Measurements from ENCODE around the gene EXOC4. TPM values are rescaled to one million over a fixed set of nuclear protein-coding genes. Genes with fewer than 3 reads are reported as not detected.

Gene EXOC4
- total RNA-seq, 4 donors from 2014 or later = 30.7 to 62.4 (median 40.4) TPM

- Histone ChIP-seq H3K9me3 (no peaks in the 10 kb centered on the region), H3K27me3 (no peaks in the 10 kb centered on the region), H3K36me3 (peaks cover 0 to 29% (median 0%) of the 10 kb centered on the region in 3 donors), H3K4me1 (no peaks in the 10 kb centered on the region), H3K4me3 (no peak overlapping the region), H3K27ac (no peak overlapping the region)
- WGBS, 2 donors = 86 to 92% methylated on average over 4 to 5 of the region's 6 CpGs
- DNase-seq = no peak
- intact Hi-C loops (cut with DNase I) = no loop called here
- TF ChIP-seq POLR2A (IDR thresholded peaks at IDR 0.05) (no peak), CTCF (IDR thresholded peaks at IDR 0.05) (no peak)
Observed at GRCh38 chr7:133937786-133938185, 684.9 kb downstream of the EXOC4 start.

- WGBS, 2 donors = 83 to 93% methylated on average over 1 of the region's 1 CpG
- Histone ChIP-seq H3K27ac (no peak overlapping the region), H3K4me3 (no peak overlapping the region), H3K9me3 (no peaks in the 10 kb centered on the region), H3K4me1 (no peaks in the 10 kb centered on the region), H3K27me3 (no peaks in the 10 kb centered on the region), H3K36me3 (peaks cover 0 to 29% (median 0%) of the 10 kb centered on the region in 3 donors)
- DNase-seq = no peak
- TF ChIP-seq POLR2A (IDR thresholded peaks at IDR 0.05) (no peak), CTCF (IDR thresholded peaks at IDR 0.05) (no peak)
- intact Hi-C loops (cut with DNase I) = no loop called here
Observed at GRCh38 chr7:133940368-133940767, 687.5 kb downstream of the EXOC4 start.

GRCh38 chr7:133941496-133941895, 688.6 kb downstream of the EXOC4 start:
- no peaks in the 10 kb centered on the region for H3K27me3 ChIP-seq
- no peak for DNase-seq
- no peak overlapping the region for H3K4me3 ChIP-seq
- no peak for TF ChIP-seq CTCF (IDR thresholded peaks at IDR 0.05)
- TF ChIP-seq POLR2A (IDR thresholded peaks at IDR 0.05) = no peak
- 57 to 72% methylated on average over 2 of the region's 2 CpGs for WGBS, 2 donors
- H3K9me3 ChIP-seq = no peaks in the 10 kb centered on the region
- H3K27ac ChIP-seq = no peak overlapping the region
- intact Hi-C loops (cut with DNase I) = no loop called here
- H3K4me1 ChIP-seq = no peaks in the 10 kb centered on the region
- H3K36me3 ChIP-seq = peaks cover 0 to 29% (median 0%) of the 10 kb centered on the region in 3 donors

GRCh38 chr7:133945497-133945896, 692.6 kb downstream of the EXOC4 start:
- no peaks in the 10 kb centered on the region for H3K9me3 ChIP-seq
- H3K4me1 ChIP-seq = no peaks in the 10 kb centered on the region
- WGBS, 2 donors = 88 to 95% methylated on average over 5 of the region's 5 CpGs
- H3K4me3 ChIP-seq = no peak overlapping the region
- intact Hi-C loops (cut with DNase I) = no loop called here
- DNase-seq = no peak
- no peaks in the 10 kb centered on the region for H3K27me3 ChIP-seq
- no peak overlapping the region for H3K27ac ChIP-seq
- TF ChIP-seq POLR2A (IDR thresholded peaks at IDR 0.05) (no peak), CTCF (IDR thresholded peaks at IDR 0.05) (no peak)
- H3K36me3 ChIP-seq = peaks cover 0 to 8% (median 0%) of the 10 kb centered on the region in 3 donors

GRCh38 chr7:133947458-133948254, 694.8 kb downstream of the EXOC4 start:
- Histone ChIP-seq H3K27me3 (no peaks in the 10 kb centered on the region), H3K4me1 (no peaks in the 10 kb centered on the region), H3K4me3 (no peak overlapping the region), H3K27ac (no peak overlapping the region), H3K9me3 (no peaks in the 10 kb centered on the region), H3K36me3 (peaks cover 0 to 17% (median 0%) of the 10 kb centered on the region in 3 donors)
- intact Hi-C loops (cut with DNase I) = no loop called here
- TF ChIP-seq CTCF (IDR thresholded peaks at IDR 0.05) = no peak
- no peak for TF ChIP-seq POLR2A (IDR thresholded peaks at IDR 0.05)
- 82 to 90% methylated on average over 6 of the region's 6 CpGs for WGBS, 2 donors
- no peak for DNase-seq
